ENCODE measurements around the gene CCDC85A.

- TF ChIP-seq POLR2A (IDR thresholded peaks at IDR 0.05) (no peak), CTCF (IDR thresholded peaks at IDR 0.05) (no peak), EP300 (IDR thresholded peaks at IDR 0.05) (no peak)
Measured at GRCh38 chr2:56416500-56417176, 232.8 kb downstream of the CCDC85A start.

All from tibial nerve (tissue), 4 donors.